ENCODE results near the gene MYF6.
"Not testable (repeated sequence)": the region's sequence is repeated elsewhere in the genome, so short reads cannot be mapped to it uniquely, and the experiment has no call there.

Gene MYF6

DNA sequence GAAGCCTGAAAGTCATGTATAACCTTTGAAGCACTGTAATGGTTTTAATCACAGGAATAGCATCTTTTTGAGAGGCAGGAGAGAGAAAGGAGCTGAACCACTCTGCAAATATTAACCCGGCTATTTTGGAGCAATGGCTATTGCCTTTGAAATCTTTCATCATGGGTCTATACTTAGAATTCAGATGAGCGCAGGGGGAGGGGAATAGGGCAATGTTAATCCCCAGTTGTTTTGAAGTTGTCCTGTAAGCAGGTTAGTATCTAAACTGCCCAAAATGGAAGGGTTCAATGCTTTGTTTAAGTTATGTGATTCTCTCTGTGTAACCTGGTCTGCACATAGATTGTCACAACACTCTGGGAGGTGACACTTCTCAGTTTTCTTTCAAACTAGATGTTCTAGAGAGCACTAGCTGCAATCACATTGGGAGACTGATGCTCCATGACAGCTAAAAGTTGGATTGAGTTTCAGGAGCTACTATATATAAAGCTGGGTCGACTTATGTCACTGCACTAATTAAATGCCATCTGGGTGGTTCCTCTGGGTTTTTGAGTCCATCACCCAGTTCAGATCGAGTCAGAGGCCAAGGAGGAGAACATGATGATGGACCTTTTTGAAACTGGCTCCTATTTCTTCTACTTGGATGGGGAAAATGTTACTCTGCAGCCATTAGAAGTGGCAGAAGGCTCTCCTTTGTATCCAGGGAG lies at the start of gene MYF6:
Gene MYF6, plus strand, starts transcription at position 509 of the 704 bp plus-strand sequence. Its CDS starts 86 bp downstream, at position 595.
- H3K4me3 ChIP-seq (ENCODE audit: low read depth, low read length): no peak within 1 kb of the TSS

DNA sequence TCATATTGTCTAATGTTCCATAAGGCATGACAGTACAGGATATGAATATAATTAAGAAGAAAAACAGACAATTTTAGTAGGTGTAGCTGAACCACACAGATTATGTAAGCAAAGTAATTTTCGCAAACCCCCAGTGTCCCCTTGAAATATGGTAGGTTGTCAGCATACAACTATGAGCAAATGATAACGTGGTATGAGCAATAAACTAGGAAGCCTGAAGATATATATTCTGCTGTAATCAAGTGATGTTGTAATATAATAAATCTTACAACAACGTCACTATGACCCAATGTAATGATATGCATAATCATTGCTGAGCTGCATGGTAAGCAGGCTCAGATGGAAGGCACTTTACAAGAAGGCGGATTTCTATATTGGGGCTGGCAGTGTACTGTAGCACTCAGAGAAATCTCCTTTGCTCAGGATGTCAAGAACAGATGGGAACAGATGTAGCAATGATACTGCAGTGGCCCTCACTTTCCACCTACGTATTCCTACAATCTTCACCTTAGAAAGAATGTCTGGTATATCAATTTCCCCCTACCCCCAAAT lies 47.8 kb upstream of the MYF6 start:
- no peak overlapping the region for H3K4me3 ChIP-seq (ENCODE audit: low read depth, low read length)

DNA sequence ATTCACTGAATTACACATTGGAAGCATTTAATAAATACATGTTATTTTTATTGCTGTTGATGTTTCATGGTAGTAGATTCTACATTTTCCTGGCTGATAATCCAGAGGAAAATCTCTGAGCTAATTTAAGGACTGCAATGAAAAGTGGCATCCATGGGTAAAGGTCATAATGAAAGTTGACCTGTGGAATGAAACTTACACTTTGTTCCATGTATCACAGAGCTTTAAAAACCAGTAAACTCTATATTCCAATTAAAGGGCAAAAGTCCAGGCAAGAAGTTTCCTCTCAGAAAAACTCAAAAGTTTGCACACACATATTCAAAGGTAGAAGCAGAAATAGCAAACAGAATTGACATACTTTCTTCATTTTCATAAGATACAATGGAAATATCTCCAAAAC lies 44.8 kb upstream of the MYF6 start:
- no peak overlapping the region for H3K4me3 ChIP-seq (ENCODE audit: low read depth, low read length)

DNA sequence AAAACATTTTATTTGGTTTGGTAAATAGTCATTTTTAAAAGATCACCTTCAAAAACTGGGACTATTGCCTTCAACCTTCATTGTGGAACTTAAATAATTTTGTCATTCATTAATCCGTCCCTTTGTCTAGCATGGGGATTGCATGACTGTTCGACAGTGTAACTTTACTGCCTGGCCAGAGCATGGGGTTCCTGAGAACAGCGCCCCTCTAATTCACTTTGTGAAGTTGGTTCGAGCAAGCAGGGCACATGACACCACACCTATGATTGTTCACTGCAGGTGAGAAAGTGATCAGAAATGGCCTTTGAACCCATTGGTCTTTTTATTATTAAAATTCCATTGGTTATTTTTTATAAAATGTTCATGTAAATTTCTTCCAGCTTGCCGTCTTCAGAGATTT lies 37.2 kb upstream of the MYF6 start:
- H3K4me3 ChIP-seq (ENCODE audit: low read depth, low read length): no peak overlapping the region

DNA sequence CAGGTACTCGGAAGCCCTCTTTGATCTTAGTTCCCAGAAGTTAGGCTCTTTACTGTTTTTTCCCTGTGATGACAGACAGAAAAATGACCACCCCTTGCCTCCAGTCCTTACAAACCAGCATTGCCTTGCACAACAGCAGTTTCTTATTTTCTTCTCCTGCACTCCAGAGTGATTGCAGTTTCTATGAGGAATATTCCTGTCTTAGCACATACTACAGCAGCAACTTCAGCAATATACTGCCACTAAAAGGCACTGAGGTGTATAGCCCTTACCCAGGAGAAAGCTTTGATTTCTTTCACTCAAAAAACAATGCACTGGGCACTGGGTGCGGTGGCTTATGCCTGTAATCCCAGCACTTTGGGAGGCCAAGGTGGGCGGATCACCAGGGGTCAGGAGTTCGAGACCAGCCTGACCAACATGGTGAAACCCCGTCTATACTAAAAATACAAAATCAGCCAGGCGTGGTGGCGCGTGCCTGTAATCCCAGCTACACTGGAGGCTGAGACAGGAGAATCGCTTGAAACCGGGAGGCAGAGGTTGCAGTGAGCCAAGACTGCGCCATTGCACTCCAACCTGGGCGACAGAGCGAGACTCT lies 31.3 kb upstream of the MYF6 start:
- not testable (repeated sequence) for H3K4me3 ChIP-seq (ENCODE audit: low read depth, low read length)

DNA sequence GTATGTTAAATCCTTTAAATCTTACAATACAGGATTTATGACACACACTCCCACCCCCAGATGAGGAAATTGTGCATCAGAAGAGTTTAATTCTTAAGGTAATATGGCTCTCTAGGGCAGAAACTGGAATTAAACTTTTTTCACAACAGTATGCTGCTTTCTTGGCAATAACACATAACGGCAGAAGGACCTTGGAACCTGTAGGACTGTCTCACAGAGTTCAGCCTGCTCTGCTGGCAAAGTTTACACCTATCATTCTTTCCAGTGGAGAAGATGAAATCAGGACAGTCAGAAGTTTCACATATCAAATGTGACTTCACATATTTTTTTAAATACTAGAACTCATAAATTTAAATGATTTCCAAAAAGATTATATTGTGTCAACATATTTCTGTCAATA lies 30.6 kb upstream of the MYF6 start:
- H3K4me3 ChIP-seq (ENCODE audit: low read depth, low read length): no peak overlapping the region

DNA sequence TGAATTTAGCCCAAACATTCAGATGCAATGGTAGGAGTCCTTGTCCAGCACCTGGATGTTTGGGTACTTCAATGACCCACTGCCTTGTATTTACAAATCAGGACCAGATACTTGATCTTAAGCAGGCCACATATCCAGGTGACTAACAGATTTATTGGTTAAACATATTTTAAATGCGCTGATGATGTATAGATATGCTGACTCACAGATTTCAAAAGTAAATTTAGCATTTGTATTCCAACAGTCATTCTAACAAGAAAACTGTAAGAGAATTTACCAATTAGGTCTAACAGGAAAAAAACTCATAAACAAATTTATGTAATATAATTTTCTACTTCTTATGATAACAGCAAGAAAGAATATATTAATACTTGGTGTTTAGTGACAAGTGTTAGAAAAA lies 29.4 kb upstream of the MYF6 start:
- no peak overlapping the region for H3K4me3 ChIP-seq (ENCODE audit: low read depth, low read length)

DNA sequence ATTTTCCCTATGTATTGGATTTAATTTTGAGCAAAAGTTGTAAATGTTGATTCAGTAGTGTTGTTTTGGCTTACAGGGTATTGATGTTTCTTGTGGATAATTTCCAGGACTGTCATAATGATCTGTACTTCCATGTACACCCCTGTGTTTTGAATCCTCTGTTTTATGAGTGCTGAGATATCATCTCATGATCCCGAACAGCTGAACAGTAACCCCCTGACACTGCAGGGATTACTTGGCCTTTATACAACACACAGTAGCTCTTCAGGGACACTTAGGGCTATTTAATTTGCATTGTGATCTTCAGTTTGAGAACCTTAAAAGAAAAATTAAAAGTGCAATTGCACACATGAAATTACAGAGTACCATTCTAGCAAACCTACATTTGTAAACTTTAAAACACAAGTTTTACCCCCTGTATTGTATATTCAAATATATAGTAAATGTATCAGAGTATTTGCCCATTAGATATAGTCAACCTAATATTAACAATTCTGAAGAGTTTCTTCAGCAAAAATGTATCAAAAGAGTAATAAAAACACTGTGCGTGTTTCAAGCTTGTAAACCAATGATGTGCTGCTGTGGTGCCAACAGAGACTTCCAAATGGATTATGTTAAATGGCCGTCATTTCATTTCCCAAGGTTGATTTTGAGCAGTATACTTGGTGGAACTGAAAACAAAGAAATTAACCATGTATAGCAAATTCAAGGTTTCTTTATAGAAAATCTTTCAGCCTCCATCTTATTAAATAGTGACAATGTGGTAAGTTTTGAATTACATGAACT lies 27.9 kb upstream of the MYF6 start:
- H3K4me3 ChIP-seq (ENCODE audit: low read depth, low read length): no peak overlapping the region

DNA sequence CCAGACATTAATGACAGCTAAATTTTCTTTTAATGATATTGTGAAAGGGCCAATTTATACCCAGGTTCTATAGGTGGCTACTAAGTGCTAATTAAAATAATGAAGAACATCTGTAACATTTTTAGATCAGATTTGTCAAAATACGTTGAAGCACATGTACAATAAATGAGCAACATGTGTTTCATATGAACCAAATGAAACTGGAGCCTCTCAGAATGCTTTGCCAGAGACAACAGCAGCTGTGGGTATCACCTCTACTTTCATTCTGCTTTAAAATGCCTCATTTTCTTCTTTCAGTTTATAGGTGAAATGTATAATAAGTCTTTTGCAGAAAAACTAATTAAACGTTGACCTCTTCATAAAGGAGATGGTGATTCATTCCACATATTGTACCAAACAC lies 26.1 kb upstream of the MYF6 start:
- H3K4me3 ChIP-seq (ENCODE audit: low read depth, low read length): no peak overlapping the region

DNA sequence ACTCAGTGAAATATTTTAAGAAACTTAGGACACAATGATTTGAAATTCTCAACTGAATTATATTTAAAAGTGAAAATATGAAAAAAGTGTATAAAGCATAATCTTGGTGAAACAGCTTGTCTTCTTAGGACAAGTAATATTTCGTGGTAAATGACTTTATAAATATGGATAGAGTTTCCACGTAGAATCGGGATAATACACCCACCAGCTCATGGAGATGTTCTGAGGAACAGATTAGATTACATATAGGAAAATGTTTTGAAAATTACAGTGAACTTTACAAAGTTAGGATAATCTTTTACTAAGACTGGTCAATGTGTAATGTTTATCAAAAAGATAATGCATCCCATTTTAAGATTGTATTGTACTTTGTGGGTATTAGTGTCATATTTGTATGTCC lies 25.6 kb upstream of the MYF6 start:
- H3K4me3 ChIP-seq (ENCODE audit: low read depth, low read length): no peak overlapping the region

DNA sequence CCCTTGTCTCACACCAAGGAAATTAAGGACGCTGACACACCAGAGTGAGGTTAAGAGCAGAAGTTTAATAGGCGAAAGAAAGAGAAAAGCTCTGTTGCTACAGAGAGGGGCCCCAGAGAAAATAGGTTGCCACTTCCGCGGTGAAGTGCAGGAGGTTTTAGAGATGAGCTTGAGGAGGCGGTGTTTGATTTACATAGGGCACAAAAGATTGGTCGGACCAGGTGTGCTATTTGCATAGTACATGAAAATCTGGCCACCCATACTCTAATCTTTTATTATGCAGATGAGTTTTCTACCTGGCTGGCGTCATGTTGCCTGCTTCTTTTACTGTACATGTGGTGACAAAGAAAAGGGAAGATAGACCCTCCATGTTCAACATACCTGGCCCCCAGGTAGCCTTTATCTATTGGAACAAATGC lies 23.3 kb upstream of the MYF6 start:
- no peak overlapping the region for H3K4me3 ChIP-seq (ENCODE audit: low read depth, low read length)

DNA sequence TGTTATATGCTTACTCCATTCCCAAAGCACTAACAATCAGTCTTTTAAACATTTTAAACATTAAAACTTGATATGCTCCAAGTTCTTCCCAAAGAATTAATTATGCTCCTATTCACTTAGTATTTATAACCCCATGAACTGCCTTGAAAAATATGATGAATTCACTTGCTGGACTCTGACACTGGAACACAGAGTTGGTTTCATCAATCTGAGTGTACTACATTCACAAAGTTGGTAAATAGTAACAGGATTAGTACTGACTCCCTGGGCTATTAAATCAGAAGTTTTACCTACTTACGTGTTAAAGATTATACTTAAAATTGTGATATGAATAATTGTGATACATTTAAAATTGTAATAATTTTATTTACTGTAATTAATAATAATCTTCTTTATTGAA lies 17.3 kb upstream of the MYF6 start:
- H3K4me3 ChIP-seq (ENCODE audit: low read depth, low read length): no peak overlapping the region

DNA sequence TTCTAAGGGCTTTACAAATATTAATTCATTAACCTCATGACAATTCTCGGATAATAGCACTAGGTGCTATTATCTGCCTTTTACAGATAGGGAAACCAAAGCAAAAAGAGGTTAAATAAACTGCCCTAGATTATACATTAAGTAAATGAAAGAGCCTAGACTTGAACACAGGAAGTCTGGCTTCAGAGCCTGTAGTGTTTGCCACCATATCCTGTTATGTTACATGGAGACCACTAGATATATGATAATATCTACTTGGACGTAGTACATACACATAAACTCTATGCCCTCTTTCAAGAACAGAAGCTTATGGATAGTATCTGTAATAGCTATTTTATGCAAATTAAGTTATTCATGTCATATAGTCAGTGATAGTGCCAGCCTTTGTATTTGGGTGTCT lies 16.9 kb upstream of the MYF6 start:
- no peak overlapping the region for H3K4me3 ChIP-seq (ENCODE audit: low read depth, low read length)

DNA sequence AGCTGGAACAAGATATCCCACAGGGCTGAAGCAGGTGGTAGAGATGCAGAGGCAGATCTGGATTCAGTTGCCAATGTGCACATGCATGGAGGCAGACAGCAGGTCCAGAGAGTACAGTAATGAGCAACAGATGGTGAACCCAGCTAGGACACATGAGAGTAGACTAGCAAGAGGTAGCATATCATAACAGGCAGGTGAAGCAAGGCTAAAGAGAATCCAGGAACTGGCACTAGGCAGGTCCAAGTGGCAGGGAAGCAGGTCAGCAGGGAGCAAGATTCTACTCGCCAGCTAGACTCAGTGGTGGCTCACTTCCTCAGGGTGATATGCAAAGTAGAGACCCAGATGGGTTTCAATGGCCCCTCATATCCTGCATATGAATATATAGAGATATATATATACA lies 15.3 kb upstream of the MYF6 start:
- H3K4me3 ChIP-seq (ENCODE audit: low read depth, low read length): no peak overlapping the region

DNA sequence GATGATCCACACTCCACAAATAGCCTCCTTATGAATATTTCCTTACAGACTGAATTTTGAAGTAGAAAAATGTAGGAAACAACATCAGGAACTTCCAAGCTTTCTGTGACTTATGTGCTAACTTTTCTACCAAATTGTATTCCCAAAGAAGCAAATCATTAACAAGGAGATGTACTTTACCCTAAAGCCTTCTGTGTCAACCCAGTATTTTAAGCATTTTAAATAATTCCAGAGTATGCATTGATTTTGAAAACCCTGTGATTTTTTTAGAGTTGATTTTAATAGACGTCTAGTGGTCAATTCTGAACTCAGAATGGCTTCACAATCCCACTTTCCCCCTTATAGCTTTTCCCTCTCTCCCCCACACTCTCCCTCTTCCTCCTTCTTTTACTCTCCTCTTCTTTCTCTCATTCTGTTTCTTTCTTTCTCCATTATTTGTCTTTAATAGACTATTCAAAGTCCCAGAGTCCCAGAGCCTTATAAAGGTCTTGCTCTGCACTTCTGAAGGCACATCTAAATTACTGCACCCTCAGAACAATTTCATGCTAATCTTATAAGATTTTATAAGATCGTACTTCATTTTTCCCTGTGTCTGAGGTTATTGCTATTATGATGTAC lies 10.1 kb upstream of the MYF6 start:
- no peak overlapping the region for H3K4me3 ChIP-seq (ENCODE audit: low read depth, low read length)

DNA sequence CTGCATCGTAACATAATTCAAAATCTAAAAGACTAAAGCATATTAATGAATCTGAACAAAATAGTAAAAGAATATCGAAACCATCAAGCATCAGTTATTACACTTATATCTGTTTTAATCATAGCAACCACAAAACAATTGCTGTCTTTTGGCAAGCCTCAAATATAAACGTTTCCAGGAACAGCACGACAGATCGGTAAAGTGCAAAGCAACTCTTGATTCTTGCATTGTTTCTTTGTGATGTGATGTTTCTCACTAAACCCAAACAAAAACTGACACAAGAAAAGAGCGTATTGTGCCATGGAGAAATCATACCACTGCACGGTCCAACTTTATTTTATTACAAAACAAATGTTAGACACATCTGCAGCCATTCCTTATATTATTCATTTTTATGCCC lies 9.2 kb upstream of the MYF6 start:
- H3K4me3 ChIP-seq (ENCODE audit: low read depth, low read length): no peak overlapping the region

DNA sequence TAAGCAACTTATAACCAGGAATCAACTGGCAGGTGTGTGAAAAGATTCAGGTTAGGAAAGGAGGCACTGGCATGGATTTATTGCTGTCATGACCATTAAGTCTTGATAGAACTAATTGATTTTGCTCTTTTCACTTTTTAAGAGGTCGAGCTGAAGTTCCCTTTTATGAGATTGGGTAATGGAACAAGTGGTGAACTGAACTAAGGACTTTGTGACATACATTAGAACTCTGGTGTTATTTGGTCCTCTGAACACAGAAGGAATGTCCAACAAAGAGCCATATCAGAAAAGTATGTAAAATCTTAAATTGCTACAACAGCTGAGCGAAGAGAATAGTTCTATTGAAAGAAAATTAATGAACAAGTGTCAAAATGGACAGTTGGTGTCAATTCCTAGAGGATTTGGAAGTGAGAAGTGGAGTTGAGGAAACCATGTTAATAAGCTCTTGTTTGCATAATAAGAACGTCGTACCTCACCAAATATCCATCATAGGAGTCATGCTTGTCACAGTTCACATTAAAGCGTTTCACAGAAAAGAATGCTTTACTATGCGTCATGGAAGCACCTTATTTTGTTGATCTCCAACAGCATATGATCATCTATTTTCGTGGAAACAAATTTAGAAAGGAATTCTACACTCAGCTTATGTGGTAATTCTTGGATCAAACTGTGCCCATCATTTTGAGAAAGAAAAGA lies 8.4 kb upstream of the MYF6 start:
- H3K4me3 ChIP-seq (ENCODE audit: low read depth, low read length): no peak overlapping the region

DNA sequence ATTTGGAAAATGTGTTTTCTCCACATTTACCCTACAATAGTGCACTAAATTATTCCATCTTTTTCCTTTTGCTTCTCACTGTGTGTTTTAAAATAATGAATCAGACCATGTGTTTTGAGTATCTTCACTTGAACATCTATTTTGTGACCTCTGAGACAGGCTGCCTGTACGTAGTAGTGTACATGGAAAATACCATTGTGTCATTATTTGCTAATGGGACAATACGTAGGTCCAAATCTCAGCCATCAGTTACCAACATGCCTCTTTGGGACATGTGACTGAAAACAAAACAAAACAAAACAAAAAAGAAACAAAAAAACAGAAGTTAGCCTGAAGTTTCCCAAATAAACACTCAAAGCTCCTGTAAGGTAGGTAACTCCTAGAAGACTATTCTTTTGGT lies 7.1 kb upstream of the MYF6 start:
- no peak overlapping the region for H3K4me3 ChIP-seq (ENCODE audit: low read depth, low read length)

DNA sequence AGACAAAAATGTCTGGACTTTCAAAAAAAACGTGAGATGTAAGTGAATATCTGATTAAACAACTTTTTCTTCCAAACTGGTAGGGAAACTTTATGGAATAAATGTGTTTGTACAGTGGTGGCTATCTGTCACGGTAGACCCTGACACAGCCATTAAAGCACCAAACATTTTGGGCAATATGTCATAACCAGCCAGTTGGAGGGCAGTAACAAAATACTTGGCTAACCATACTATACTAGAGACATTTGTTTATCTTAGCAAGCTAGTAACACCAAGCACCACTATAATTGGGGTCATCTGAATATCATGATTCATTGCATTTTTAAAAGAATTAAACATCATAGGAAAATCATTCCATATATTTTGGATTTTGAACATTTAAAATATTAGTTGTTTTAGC lies 6.0 kb upstream of the MYF6 start:
- no peak overlapping the region for H3K4me3 ChIP-seq (ENCODE audit: low read depth, low read length)

DNA sequence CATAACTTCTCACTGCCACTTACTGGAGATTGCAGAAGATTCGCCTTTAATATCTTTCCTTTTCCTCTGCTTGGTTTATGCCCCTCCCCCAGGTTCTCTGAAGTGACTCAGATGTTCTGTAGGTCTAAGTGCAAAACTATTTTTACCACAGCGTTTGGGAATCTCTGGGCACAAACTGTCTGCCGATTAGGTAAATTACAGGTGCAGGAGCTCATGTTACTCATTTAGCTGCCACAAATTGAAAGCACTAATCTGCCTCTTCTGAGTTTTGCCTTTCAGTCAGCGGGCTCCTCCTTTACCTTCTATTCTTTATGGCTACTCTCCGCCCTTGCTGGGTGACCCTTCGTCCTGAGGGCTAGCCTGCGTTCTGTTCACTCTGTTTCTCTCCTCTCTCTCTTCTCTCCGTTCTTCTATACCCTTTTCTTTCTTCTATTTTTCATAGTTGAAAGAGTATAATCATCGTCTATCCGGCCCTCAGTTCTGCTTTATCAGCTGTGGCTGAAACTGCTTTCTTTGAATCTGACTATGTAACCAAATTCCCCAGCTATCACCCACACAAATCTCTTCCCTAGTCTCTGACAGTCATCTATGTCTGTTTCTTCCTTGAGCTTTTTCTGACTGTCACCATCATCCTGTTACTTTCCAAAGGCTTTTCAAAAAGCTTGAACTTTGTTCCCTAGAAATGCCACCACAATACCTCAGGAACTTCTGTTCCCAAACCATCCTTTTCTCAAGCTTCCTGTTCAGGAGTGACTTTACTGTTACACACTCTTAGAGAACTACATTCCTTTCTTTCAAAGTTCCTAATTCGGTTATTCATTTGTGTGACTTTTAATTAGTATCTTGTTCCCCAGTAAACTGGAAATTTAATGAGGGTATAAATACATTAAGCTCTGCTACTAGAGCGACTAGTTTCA lies 4.3 kb upstream of the MYF6 start:
- no peak overlapping the region for H3K4me3 ChIP-seq (ENCODE audit: low read depth, low read length)

All from iPS-11a (cell line).